Bronchial epithelial cell (primary cell): ENCODE results near the gene EPX. TPM values are rescaled to one million over a fixed set of nuclear protein-coding genes. Genes with fewer than 3 reads are reported as not detected.

Source experiments
- DNase-seq: peaks from one replicate; pipeline ENCODE4 v3.0.0-alpha.2; 2010; ENCODE audit warnings: low read depth
- FAIRE-seq: peaks from 2 replicates; lab custom pipeline; 2011; peaks lifted over from hg19 to GRCh38; lab: Jason Lieb, UNC
- H3K27me3 ChIP-seq: 2 replicates; pipeline ENCODE4 v1.5.1; 2011; ENCODE audit warnings: low read length; ENCODE audit not compliant: control insufficient read depth, insufficient read depth
- H3K36me3 ChIP-seq: 2 replicates; pipeline ENCODE4 v1.5.1; 2011; ENCODE audit warnings: low read length; ENCODE audit not compliant: control insufficient read depth, insufficient read depth
- H3K4me3 ChIP-seq: 2 replicates; pipeline ENCODE4 v1.5.1; 2011; ENCODE audit warnings: mild to moderate bottlenecking, low read depth, low read length, control low read depth
- CTCF ChIP-seq: IDR thresholded peaks from 2 replicates; pipeline ENCODE4 v1.5.1; 2011; ENCODE audit warnings: mild to moderate bottlenecking, moderate library complexity, low read length, control low read depth, inconsistent platforms; ENCODE audit not compliant: insufficient read depth, severe bottlenecking
- total RNA-seq: library from RNA; depleted of rRNA; stranded (reverse); fragments of >200 nt; gene quantifications from 2 replicates; pipeline ENCODE4 v1.2.1, GENCODE V29; 2014

The EPX gene
- total RNA-seq, 1 donor from 2014 or later: not detected

DNA sequence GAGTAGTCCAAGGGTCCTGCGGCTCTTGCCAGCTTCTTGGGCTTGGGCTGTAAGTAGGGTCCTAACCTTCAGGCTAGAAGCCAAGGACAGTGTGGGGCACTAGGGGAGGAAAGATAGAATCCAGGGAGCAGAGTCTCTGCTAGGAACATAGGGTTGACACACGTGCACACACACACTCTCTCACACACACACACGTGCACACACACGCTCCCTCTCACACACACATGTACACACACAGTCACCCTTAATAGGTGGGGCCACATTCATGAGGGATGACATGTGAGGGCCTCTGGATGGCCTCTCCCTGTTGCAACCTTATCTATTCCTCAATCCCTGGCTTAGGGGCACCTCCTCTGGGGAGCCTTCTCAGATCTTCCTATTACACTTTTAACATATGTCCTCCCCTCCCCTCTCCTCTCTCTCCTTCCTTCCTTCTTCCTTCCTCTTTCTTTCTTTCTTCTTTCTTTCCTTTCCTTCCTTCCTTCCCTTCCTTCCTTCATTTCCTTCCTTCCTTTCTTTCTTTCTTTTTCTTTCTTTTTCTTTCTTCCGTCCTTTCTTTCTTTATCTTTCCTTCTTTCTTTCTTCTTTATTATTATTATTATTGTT is 3.1 kb downstream of the EPX start:
- H3K27me3 ChIP-seq: peaks cover 4% of the 10 kb centered on the region
- no peak for DNase-seq
- no peak for TF ChIP-seq CTCF
- FAIRE-seq: no peak
- no peaks in the 10 kb centered on the region for H3K36me3 ChIP-seq
- H3K4me3 ChIP-seq: no peak overlapping the region

DNA sequence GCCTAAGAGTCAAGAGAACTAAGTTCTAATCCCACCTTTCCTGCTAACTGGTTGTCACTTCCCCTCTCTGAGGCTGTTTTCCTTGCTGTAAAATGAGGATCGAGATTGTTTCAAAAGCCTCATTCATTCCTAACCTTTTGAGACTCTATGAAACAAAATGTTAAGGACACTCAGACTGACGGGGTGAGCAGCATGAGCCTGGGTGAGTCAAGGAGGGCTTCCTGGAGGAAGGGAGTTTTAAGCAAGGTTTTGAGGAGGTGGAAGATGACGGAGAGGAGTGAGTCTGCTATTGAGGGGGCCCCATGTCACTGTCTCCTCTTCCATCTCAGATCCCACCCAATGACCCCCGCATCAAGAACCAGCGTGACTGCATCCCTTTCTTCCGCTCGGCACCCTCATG is 4.1 kb downstream of the EPX start:
- H3K4me3 ChIP-seq: no peak overlapping the region
- H3K36me3 ChIP-seq: no peaks in the 10 kb centered on the region
- peaks cover 4% of the 10 kb centered on the region for H3K27me3 ChIP-seq
- TF ChIP-seq CTCF: no peak
- DNase-seq (no peak), FAIRE-seq (no peak)

GRCh38 chr17:58200024-58200633 is 7.6 kb downstream of the EPX start:
- FAIRE-seq: no peak

DNA sequence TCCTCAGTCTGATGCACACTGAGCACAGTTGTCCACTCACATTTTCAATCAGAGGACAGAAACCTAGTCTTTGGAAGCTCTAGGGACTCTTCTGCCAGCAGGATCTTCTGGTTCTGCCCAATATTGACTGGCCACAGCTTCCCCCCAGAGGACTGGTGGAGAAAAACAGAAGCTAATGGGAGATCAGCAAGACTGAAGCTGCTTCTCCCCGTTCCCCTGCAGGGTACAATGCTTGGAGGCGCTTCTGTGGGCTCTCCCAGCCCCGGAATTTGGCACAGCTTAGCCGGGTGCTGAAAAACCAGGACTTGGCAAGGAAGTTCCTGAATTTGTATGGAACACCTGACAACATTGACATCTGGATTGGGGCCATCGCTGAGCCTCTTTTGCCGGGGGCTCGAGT is 10.3 kb downstream of the EPX start:
- Histone ChIP-seq H3K36me3 (peaks cover 2% of the 10 kb centered on the region), H3K4me3 (no peak overlapping the region), H3K27me3 (no peaks in the 10 kb centered on the region)
- FAIRE-seq: peak; percentile 43
- DNase-seq: no peak
- no peak for TF ChIP-seq CTCF

More at GRCh38 chr17:58200024-58200633, 7.6 kb downstream of the EPX start:
- peak; percentile 49 for TF ChIP-seq CTCF
- Histone ChIP-seq H3K36me3 (no peaks in the 10 kb centered on the region), H3K27me3 (peaks cover under 1% of the 10 kb centered on the region), H3K4me3 (no peak overlapping the region)
- DNase-seq: peak; percentile 38

DNA sequence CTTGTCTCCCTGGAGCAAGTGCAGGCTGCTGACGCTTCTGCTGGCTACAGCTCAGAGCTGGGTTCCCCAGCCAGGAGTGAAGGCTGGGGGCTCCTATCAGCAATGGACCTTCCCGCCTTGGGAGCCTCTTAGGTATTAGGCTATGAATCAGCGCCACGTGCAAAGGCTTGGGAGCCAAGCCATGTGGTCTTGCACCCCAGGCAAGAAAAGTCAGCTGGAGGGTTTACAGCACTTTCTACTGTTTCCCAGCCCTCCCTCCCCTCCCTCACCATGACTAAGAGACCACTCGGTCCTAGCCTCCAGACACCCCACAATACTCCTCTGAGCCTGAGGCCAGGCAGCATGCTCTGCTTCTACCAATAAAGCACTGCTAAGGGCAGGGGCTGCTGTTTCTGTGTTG is 12.3 kb downstream of the EPX start:
- no peaks in the 10 kb centered on the region for H3K27me3 ChIP-seq
- no peak for TF ChIP-seq CTCF
- no peak for DNase-seq
- no peak overlapping the region for H3K4me3 ChIP-seq
- peaks cover 2% of the 10 kb centered on the region for H3K36me3 ChIP-seq
- no peak for FAIRE-seq
